Liver (tissue), 9 donors: ENCODE measurements around the gene PAK4. TPM values are rescaled to one million over a fixed set of nuclear protein-coding genes. Genes with fewer than 3 reads are reported as not detected.

Experiments used
- DNase-seq: peaks from one replicate; pipeline ENCODE4 v3.0.0-alpha.2; 2017; ENCODE audit warnings: low spot score
- H3K27ac ChIP-seq, 2 donors: one replicate each; pipeline ENCODE4 v1.7.0; 2013; ENCODE audit warnings: inconsistent platforms in 2 of 2, low read length in 2 of 2, control low read depth in 1 of 2, low read depth in 1 of 2, mild to moderate bottlenecking in 1 of 2
- H3K27me3 ChIP-seq, 4 donors: one replicate each; pipeline versions ENCODE4 v1.6.1 to v1.7.0; 2013; ENCODE audit warnings: low read length in 3 of 4, inconsistent platforms in 1 of 4, mild to moderate bottlenecking in 1 of 4, moderate library complexity in 1 of 4; ENCODE audit not compliant: control insufficient read depth in 4 of 4, insufficient read depth in 4 of 4
- H3K36me3 ChIP-seq, 4 donors: one replicate each; pipeline versions ENCODE4 v1.6.1 to v1.7.0; 2013; ENCODE audit warnings: low read length in 3 of 4, mild to moderate bottlenecking in 3 of 4, low read depth in 1 of 4, moderate library complexity in 1 of 4; ENCODE audit not compliant: control insufficient read depth in 4 of 4, insufficient read depth in 3 of 4
- H3K4me1 ChIP-seq, 4 donors: one replicate each; pipeline versions ENCODE4 v1.6.1 to v1.7.0; 2013; ENCODE audit warnings: low read length in 3 of 4, mild to moderate bottlenecking in 3 of 4, moderate library complexity in 1 of 4; ENCODE audit not compliant: control insufficient read depth in 4 of 4, insufficient read depth in 4 of 4
- H3K4me3 ChIP-seq, 3 donors: one replicate each; pipeline versions ENCODE4 v1.6.1 to v1.7.0; 2013; ENCODE audit warnings: low read length in 3 of 3, control low read depth in 1 of 3, low read depth in 1 of 3, mild to moderate bottlenecking in 1 of 3
- H3K9ac ChIP-seq, 2 donors: one replicate each; pipeline ENCODE4 v1.7.0; 2013; ENCODE audit warnings: low read length in 2 of 2, mild to moderate bottlenecking in 2 of 2, moderate library complexity in 2 of 2, control low read depth in 1 of 2, low read depth in 1 of 2
- H3K9me3 ChIP-seq, 4 donors: one replicate each; pipeline versions ENCODE4 v1.6.1 to v1.7.0; 2013; ENCODE audit warnings: low read length in 3 of 4; ENCODE audit not compliant: control insufficient read depth in 4 of 4
- EGR1 ChIP-seq, 2 donors: IDR thresholded peaks; 2 replicates each; pipeline ENCODE4 v1.6.1; 2016 to 2018; ENCODE audit warnings: antibody characterized with exemption in 2 of 2, low read depth in 2 of 2
- FOXA1 ChIP-seq: IDR thresholded peaks from 2 replicates; pipeline ENCODE4 v1.6.1; 2016; ENCODE audit warnings: antibody characterized with exemption
- FOXA2 ChIP-seq: IDR thresholded peaks from 2 replicates; pipeline ENCODE4 v1.6.1; 2016; ENCODE audit warnings: antibody characterized with exemption
- GABPA ChIP-seq, 2 donors: IDR thresholded peaks in 1 of 2; conservative IDR thresholded peaks in 1 of 2; 2 replicates each; pipeline ENCODE4 v1.6.1; 2016; ENCODE audit warnings: antibody characterized with exemption in 2 of 2, mild to moderate bottlenecking in 1 of 2, moderate library complexity in 1 of 2
- HNF4A ChIP-seq, 2 donors: conservative IDR thresholded peaks; 2 replicates each; pipeline ENCODE4 v1.6.1; 2016; ENCODE audit warnings: antibody characterized with exemption in 2 of 2, mild to moderate bottlenecking in 2 of 2
- HNF4G ChIP-seq: IDR thresholded peaks from 2 replicates; pipeline ENCODE4 v1.6.1; 2016; ENCODE audit warnings: antibody characterized with exemption
- JUND ChIP-seq, 2 donors: IDR thresholded peaks; 2 replicates each; pipeline ENCODE4 v1.6.1; 2016; ENCODE audit warnings: antibody characterized with exemption in 2 of 2
- NR2F2 ChIP-seq: IDR thresholded peaks from 2 replicates; pipeline ENCODE4 v1.6.1; 2016; ENCODE audit warnings: antibody characterized with exemption
- RAD21 ChIP-seq, 2 donors: IDR thresholded peaks; 2 replicates each; pipeline ENCODE4 v1.6.1; 2016; ENCODE audit warnings: antibody characterized with exemption in 2 of 2, mild to moderate bottlenecking in 2 of 2
- RXRA ChIP-seq, 2 donors: IDR thresholded peaks; 2 replicates each; pipeline ENCODE4 v1.6.1; 2017 to 2018; ENCODE audit warnings: antibody characterized with exemption in 2 of 2, mild to moderate bottlenecking in 1 of 2
- SP1 ChIP-seq: IDR thresholded peaks from 2 replicates; pipeline ENCODE4 v1.6.1; 2018; ENCODE audit warnings: antibody characterized with exemption, mild to moderate bottlenecking
- TAF1 ChIP-seq: conservative IDR thresholded peaks from 2 replicates; pipeline ENCODE4 v1.6.1; 2016; ENCODE audit warnings: antibody characterized with exemption, mild to moderate bottlenecking
- YY1 ChIP-seq: IDR thresholded peaks from 2 replicates; pipeline ENCODE4 v1.6.1; 2016; ENCODE audit warnings: antibody characterized with exemption, mild to moderate bottlenecking
- whole genome bisulfite sequencing: extraction: QIAGEN DNeasy Blood & Tissue Kit; methylation state at CpG from one replicate; pipeline ENCODE4 v1.1.7; 2013; 5-methylcytosine and 5-hydroxymethylcytosine counted together
- polyA plus RNA-seq, 2 donors: library from polyadenylated mRNA; stranded (reverse) in 1 of 2; unstranded in 1 of 2; fragments of 200-250 nt in 1 of 2; fragments of >200 nt in 1 of 2; fragmentation: Nextera tagmentation in 1 of 2; extraction: Ambion mirVana in 1 of 2; gene quantifications; one replicate each; pipeline versions ENCODE4 v1.2.1 to v1.2.3, GENCODE V29; 2013 to 2015
- total RNA-seq, 2 donors: library from RNA; depleted of rRNA; stranded (reverse); fragments of >200 nt; gene quantifications; one replicate each; pipeline ENCODE4 v1.2.3, GENCODE V29; 2014
- TF ChIP-seq, protein P1 (sequence below): IDR thresholded peaks from 2 replicates; pipeline ENCODE4 v1.6.1; 2016; ENCODE audit warnings: antibody characterized with exemption
- TF ChIP-seq, protein P2 (sequence below): fragments of 150-350 bp; IDR thresholded peaks from 2 replicates; pipeline ENCODE4 v1.5.1; 2017; ENCODE audit warnings: improper control_type of control experiment, low read depth, low read length; ENCODE audit not compliant: missing input control
- TF ChIP-seq, protein P3 (sequence below): IDR thresholded peaks from 2 replicates; pipeline ENCODE4 v1.6.1; 2016; ENCODE audit warnings: antibody characterized with exemption
- TF ChIP-seq, protein P4 (sequence below): IDR thresholded peaks from 2 replicates; pipeline ENCODE4 v1.6.1; 2016; ENCODE audit warnings: antibody characterized with exemption, mild to moderate bottlenecking
- TF ChIP-seq, protein P5 (sequence below): IDR thresholded peaks from 2 replicates; pipeline ENCODE4 v1.6.1; 2016; ENCODE audit warnings: antibody characterized with exemption
- donor health status: healthy.
- donor health status: healthy.
- donor health status: healthy.
- donor health status: healthy.
- donor health status: healthy.

PAK4 gene
- total and polyA plus RNA-seq, 4 donors = 5.4 to 16.6 (median 7.7) TPM

DNA sequence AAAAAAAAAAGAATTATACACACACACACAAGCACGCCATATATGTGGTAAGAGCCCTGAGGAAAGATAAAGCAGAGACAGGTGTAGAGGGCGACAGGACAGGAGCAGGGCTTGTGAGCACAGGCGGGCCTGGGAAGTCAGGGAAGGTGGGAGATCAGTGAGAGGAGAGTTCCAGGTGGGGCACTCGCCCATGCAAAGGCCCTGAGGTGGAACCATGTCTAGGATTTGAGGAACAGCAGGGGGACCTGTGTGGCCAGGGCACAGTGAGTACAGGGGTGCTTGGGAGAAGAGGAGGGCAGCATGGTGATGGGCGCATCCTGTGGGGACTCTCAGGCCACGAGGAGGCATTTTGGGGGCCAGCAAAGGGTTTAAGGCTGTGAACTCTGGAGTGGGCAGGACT, 38.7 kb downstream of the PAK4 start:
- no peak for DNase-seq

DNA sequence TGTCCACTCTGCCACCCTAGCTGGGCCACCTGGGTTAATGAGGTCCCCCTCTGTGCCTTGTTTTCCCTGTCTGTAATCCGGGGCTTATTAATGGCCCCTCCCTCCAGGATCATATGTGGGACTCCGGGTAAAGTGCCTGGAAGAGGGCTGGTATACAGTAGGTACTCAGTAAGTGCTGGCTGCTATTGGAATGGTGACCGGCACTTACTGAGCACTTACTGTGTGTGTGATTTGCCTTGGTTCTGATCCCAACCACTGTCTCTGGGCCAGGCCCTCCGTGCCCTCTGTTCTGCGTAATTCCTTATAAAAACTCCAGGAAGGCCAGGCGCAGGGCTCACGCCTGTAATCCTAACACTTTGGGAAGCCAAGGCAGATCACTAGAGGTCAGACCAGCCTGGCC, 40.3 kb downstream of the PAK4 start:
- Histone ChIP-seq H3K9ac (no peak overlapping the region), H3K27me3 (no peaks in the 10 kb centered on the region), H3K27ac (no peak overlapping the region), H3K36me3 (peaks cover 0 to 13% (median 3%) of the 10 kb centered on the region in 4 donors), H3K4me3 (no peak overlapping the region), H3K4me1 (peaks cover 6 to 24% (median 15%) of the 10 kb centered on the region in 4 donors), H3K9me3 (no peaks in the 10 kb centered on the region)
- no peak for DNase-seq
- 93% methylated on average over 7 of the region's 7 CpGs for WGBS
- TF ChIP-seq, protein P1, sequence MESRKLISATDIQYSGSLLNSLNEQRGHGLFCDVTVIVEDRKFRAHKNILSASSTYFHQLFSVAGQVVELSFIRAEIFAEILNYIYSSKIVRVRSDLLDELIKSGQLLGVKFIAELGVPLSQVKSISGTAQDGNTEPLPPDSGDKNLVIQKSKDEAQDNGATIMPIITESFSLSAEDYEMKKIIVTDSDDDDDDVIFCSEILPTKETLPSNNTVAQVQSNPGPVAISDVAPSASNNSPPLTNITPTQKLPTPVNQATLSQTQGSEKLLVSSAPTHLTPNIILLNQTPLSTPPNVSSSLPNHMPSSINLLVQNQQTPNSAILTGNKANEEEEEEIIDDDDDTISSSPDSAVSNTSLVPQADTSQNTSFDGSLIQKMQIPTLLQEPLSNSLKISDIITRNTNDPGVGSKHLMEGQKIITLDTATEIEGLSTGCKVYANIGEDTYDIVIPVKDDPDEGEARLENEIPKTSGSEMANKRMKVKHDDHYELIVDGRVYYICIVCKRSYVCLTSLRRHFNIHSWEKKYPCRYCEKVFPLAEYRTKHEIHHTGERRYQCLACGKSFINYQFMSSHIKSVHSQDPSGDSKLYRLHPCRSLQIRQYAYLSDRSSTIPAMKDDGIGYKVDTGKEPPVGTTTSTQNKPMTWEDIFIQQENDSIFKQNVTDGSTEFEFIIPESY = no peak
- TF ChIP-seq FOXA1 (no peak), SP1 (no peak), RAD21 (IDR thresholded peaks at IDR 0.05) (no peak), FOXA2 (no peak), NR2F2 (no peak), JUND (IDR thresholded peaks at IDR 0.05) (no peak), HNF4A (conservative IDR thresholded peaks at IDR 0.05) (no peak), TAF1 (no peak), YY1 (no peak), EGR1 (IDR thresholded peaks at IDR 0.05; ENCODE audit: low read depth in 2 of 2) (no peak), RXRA (IDR thresholded peaks at IDR 0.05) (no peak), HNF4G (no peak), GABPA (IDR thresholded peaks at IDR 0.05 in 1 of 2, conservative IDR thresholded peaks at IDR 0.05 in 1 of 2) (no peak)
- TF ChIP-seq, protein P2, sequence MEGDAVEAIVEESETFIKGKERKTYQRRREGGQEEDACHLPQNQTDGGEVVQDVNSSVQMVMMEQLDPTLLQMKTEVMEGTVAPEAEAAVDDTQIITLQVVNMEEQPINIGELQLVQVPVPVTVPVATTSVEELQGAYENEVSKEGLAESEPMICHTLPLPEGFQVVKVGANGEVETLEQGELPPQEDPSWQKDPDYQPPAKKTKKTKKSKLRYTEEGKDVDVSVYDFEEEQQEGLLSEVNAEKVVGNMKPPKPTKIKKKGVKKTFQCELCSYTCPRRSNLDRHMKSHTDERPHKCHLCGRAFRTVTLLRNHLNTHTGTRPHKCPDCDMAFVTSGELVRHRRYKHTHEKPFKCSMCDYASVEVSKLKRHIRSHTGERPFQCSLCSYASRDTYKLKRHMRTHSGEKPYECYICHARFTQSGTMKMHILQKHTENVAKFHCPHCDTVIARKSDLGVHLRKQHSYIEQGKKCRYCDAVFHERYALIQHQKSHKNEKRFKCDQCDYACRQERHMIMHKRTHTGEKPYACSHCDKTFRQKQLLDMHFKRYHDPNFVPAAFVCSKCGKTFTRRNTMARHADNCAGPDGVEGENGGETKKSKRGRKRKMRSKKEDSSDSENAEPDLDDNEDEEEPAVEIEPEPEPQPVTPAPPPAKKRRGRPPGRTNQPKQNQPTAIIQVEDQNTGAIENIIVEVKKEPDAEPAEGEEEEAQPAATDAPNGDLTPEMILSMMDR = no peak
- TF ChIP-seq, protein P3, sequence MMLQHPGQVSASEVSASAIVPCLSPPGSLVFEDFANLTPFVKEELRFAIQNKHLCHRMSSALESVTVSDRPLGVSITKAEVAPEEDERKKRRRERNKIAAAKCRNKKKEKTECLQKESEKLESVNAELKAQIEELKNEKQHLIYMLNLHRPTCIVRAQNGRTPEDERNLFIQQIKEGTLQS = no peak
- TF ChIP-seq, protein P4, sequence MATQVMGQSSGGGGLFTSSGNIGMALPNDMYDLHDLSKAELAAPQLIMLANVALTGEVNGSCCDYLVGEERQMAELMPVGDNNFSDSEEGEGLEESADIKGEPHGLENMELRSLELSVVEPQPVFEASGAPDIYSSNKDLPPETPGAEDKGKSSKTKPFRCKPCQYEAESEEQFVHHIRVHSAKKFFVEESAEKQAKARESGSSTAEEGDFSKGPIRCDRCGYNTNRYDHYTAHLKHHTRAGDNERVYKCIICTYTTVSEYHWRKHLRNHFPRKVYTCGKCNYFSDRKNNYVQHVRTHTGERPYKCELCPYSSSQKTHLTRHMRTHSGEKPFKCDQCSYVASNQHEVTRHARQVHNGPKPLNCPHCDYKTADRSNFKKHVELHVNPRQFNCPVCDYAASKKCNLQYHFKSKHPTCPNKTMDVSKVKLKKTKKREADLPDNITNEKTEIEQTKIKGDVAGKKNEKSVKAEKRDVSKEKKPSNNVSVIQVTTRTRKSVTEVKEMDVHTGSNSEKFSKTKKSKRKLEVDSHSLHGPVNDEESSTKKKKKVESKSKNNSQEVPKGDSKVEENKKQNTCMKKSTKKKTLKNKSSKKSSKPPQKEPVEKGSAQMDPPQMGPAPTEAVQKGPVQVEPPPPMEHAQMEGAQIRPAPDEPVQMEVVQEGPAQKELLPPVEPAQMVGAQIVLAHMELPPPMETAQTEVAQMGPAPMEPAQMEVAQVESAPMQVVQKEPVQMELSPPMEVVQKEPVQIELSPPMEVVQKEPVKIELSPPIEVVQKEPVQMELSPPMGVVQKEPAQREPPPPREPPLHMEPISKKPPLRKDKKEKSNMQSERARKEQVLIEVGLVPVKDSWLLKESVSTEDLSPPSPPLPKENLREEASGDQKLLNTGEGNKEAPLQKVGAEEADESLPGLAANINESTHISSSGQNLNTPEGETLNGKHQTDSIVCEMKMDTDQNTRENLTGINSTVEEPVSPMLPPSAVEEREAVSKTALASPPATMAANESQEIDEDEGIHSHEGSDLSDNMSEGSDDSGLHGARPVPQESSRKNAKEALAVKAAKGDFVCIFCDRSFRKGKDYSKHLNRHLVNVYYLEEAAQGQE = no peak
- TF ChIP-seq, protein P5, sequence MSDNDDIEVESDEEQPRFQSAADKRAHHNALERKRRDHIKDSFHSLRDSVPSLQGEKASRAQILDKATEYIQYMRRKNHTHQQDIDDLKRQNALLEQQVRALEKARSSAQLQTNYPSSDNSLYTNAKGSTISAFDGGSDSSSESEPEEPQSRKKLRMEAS = no peak

More for the DNA sequence above, 38.7 kb downstream of the PAK4 start:
- no peaks in the 10 kb centered on the region for H3K9me3 ChIP-seq
- no peak overlapping the region for H3K27ac ChIP-seq
- TF ChIP-seq NR2F2 = no peak
- TF ChIP-seq GABPA (IDR thresholded peaks at IDR 0.05 in 1 of 2, conservative IDR thresholded peaks at IDR 0.05 in 1 of 2) = no peak
- TF ChIP-seq, protein P2 = no peak
- TF ChIP-seq RXRA (IDR thresholded peaks at IDR 0.05) = no peak
- TF ChIP-seq EGR1 (IDR thresholded peaks at IDR 0.05; ENCODE audit: low read depth in 2 of 2) = no peak
- TF ChIP-seq SP1 = no peak
- TF ChIP-seq, protein P3 = no peak
- TF ChIP-seq RAD21 (IDR thresholded peaks at IDR 0.05) = no peak
- TF ChIP-seq YY1 = no peak
- TF ChIP-seq FOXA2 = no peak
- TF ChIP-seq, protein P5 = no peak
- no peak for TF ChIP-seq HNF4G
- TF ChIP-seq FOXA1 = no peak
- no peaks in the 10 kb centered on the region for H3K27me3 ChIP-seq
- H3K4me1 ChIP-seq = peaks cover 6 to 33% (median 23%) of the 10 kb centered on the region in 4 donors
- H3K9ac ChIP-seq = no peak overlapping the region
- 95% methylated on average over 6 of the region's 6 CpGs for WGBS
- H3K36me3 ChIP-seq = peaks cover 0 to 1% (median 0%) of the 10 kb centered on the region in 4 donors
- no peak overlapping the region for H3K4me3 ChIP-seq
